ENCODE measurements around the gene GRIK3. TPM values are rescaled to one million over a fixed set of nuclear protein-coding genes. Genes with fewer than 3 reads are reported as not detected.

GRIK3 gene
- total RNA-seq, 2 donors from 2014 or later, result 0.20 to 1.2 TPM

- no peak for TF ChIP-seq CTCF (IDR thresholded peaks at IDR 0.05)
- DNase-seq, result no peak
- Histone ChIP-seq H3K9me3 (no peaks in the 10 kb centered on the region), H3K27ac (no peak overlapping the region), H3K4me1 (no peaks in the 10 kb centered on the region), H3K4me3 (no peak overlapping the region), H3K9ac (ENCODE audit: low read depth in 2 of 2, low read length in 2 of 2) (no peak overlapping the region), H3K27me3 (no peaks in the 10 kb centered on the region), H3K36me3 (no peaks in the 10 kb centered on the region)
- intact Hi-C loops (cut with DNase I), result no loop called here
Observed at GRCh38 chr1:36988741-36989193, 45.5 kb downstream of the GRIK3 start.

- DNase-seq, result no peak
- Histone ChIP-seq H3K27me3 (no peaks in the 10 kb centered on the region), H3K4me3 (no peak overlapping the region), H3K9me3 (no peaks in the 10 kb centered on the region), H3K36me3 (no peaks in the 10 kb centered on the region), H3K27ac (no peak overlapping the region), H3K9ac (ENCODE audit: low read depth in 2 of 2, low read length in 2 of 2) (no peak overlapping the region), H3K4me1 (no peaks in the 10 kb centered on the region)
- intact Hi-C loops (cut with DNase I), result no loop called here
- no peak for TF ChIP-seq CTCF (IDR thresholded peaks at IDR 0.05)
Observed at GRCh38 chr1:36988321-36988720, 46.0 kb downstream of the GRIK3 start.

GRCh38 chr1:36987276-36987675 lies 47.0 kb downstream of the GRIK3 start:
- DNase-seq, result no peak
- Histone ChIP-seq H3K9ac (ENCODE audit: low read depth in 2 of 2, low read length in 2 of 2) (no peak overlapping the region), H3K27me3 (no peaks in the 10 kb centered on the region), H3K4me1 (no peaks in the 10 kb centered on the region), H3K27ac (no peak overlapping the region), H3K4me3 (no peak overlapping the region), H3K36me3 (no peaks in the 10 kb centered on the region), H3K9me3 (no peaks in the 10 kb centered on the region)
- no peak for TF ChIP-seq CTCF (IDR thresholded peaks at IDR 0.05)
- intact Hi-C loops (cut with DNase I), result no loop called here

- H3K9me3 ChIP-seq, result no peaks in the 10 kb centered on the region
- intact Hi-C loops (cut with DNase I), result no loop called here
- no peak overlapping the region for H3K9ac ChIP-seq (ENCODE audit: low read depth in 2 of 2, low read length in 2 of 2)
- no peaks in the 10 kb centered on the region for H3K27me3 ChIP-seq
- no peaks in the 10 kb centered on the region for H3K4me1 ChIP-seq
- no peaks in the 10 kb centered on the region for H3K36me3 ChIP-seq
- no peak overlapping the region for H3K4me3 ChIP-seq
- no peak for TF ChIP-seq CTCF (IDR thresholded peaks at IDR 0.05)
- no peak for DNase-seq
- no peak overlapping the region for H3K27ac ChIP-seq
Observed at GRCh38 chr1:36986241-36986985, 47.9 kb downstream of the GRIK3 start.

GRCh38 chr1:36984675-36985074 lies 49.6 kb downstream of the GRIK3 start:
- H3K9me3 ChIP-seq, result no peaks in the 10 kb centered on the region
- no peaks in the 10 kb centered on the region for H3K36me3 ChIP-seq
- no peaks in the 10 kb centered on the region for H3K27me3 ChIP-seq
- TF ChIP-seq CTCF (IDR thresholded peaks at IDR 0.05), result no peak
- DNase-seq, result no peak
- no peak overlapping the region for H3K9ac ChIP-seq (ENCODE audit: low read depth in 2 of 2, low read length in 2 of 2)
- no peak overlapping the region for H3K27ac ChIP-seq
- no peaks in the 10 kb centered on the region for H3K4me1 ChIP-seq
- H3K4me3 ChIP-seq, result no peak overlapping the region
- intact Hi-C loops (cut with DNase I), result no loop called here

All from colonic mucosa (tissue), 4 donors.